HEK293T (cell line): ENCODE data around the gene SIRT7.

Source experiments
- ARNT ChIP-seq: fragments of 450-650 bp; IDR thresholded peaks from 2 replicates; pipeline ENCODE4 v1.6.1; 2017; ENCODE audit warnings: mild to moderate bottlenecking
- BHLHE40 ChIP-seq: fragments of 450-650 bp; IDR thresholded peaks from 2 replicates; pipeline ENCODE4 v1.6.1; 2016; ENCODE audit warnings: mild to moderate bottlenecking, moderate library complexity, borderline replicate concordance
- ELF4 ChIP-seq: fragments of 450-650 bp; IDR thresholded peaks from 2 replicates; pipeline ENCODE4 v1.6.1; 2017; ENCODE audit warnings: antibody characterized with exemption
- FOXA1 ChIP-seq: fragments of 450-650 bp; IDR thresholded peaks from 2 replicates; pipeline ENCODE4 v1.6.1; 2016; ENCODE audit warnings: mild to moderate bottlenecking
- FOXK2 ChIP-seq: fragments of 450-650 bp; IDR thresholded peaks from 2 replicates; pipeline ENCODE4 v1.6.1; 2016; ENCODE audit warnings: mild to moderate bottlenecking
- FOXM1 ChIP-seq: fragments of 450-650 bp; IDR thresholded peaks from 2 replicates; pipeline ENCODE4 v1.6.1; 2017; ENCODE audit warnings: mild to moderate bottlenecking, borderline replicate concordance
- HDGF ChIP-seq: fragments of 450-650 bp; IDR thresholded peaks from 2 replicates; pipeline ENCODE4 v1.6.1; 2017; ENCODE audit warnings: antibody characterized with exemption, borderline replicate concordance
- L3MBTL2 ChIP-seq: fragments of 450-650 bp; conservative IDR thresholded peaks from 2 replicates; pipeline ENCODE4 v1.6.1; 2016; ENCODE audit warnings: mild to moderate bottlenecking
- NFRKB ChIP-seq: fragments of 450-650 bp; IDR thresholded peaks from 2 replicates; pipeline ENCODE4 v1.6.1; 2016; ENCODE audit warnings: mild to moderate bottlenecking, moderate library complexity
- PKNOX1 ChIP-seq: fragments of 450-650 bp; IDR thresholded peaks from 2 replicates; pipeline ENCODE4 v1.6.1; 2016
- SP1 ChIP-seq: fragments of 450-650 bp; IDR thresholded peaks from 2 replicates; pipeline ENCODE4 v1.6.1; 2017
- SUZ12 ChIP-seq: fragments of 450-650 bp; IDR thresholded peaks from 2 replicates; pipeline ENCODE4 v1.6.1; 2016; ENCODE audit warnings: mild to moderate bottlenecking
- TARDBP ChIP-seq: fragments of 450-650 bp; IDR thresholded peaks from 2 replicates; pipeline ENCODE4 v1.6.1; 2016

GRCh38 chr17:81944858-81945257 is 26.9 kb upstream of the SIRT7 start:
- TF ChIP-seq SP1 (no peak), SUZ12 (no peak), FOXM1 (no peak), L3MBTL2 (no peak), PKNOX1 (no peak), FOXK2 (no peak), BHLHE40 (no peak), NFRKB (no peak), ELF4 (no peak), HDGF (no peak), FOXA1 (no peak), ARNT (no peak), TARDBP (no peak)
